ENCODE measurements around the gene PRPF8. TPM values are rescaled to one million over a fixed set of nuclear protein-coding genes. Genes with fewer than 3 reads are reported as not detected.

The PRPF8 gene
- total RNA-seq, 1 donor from 2014 or later: 97.8 TPM

DNA sequence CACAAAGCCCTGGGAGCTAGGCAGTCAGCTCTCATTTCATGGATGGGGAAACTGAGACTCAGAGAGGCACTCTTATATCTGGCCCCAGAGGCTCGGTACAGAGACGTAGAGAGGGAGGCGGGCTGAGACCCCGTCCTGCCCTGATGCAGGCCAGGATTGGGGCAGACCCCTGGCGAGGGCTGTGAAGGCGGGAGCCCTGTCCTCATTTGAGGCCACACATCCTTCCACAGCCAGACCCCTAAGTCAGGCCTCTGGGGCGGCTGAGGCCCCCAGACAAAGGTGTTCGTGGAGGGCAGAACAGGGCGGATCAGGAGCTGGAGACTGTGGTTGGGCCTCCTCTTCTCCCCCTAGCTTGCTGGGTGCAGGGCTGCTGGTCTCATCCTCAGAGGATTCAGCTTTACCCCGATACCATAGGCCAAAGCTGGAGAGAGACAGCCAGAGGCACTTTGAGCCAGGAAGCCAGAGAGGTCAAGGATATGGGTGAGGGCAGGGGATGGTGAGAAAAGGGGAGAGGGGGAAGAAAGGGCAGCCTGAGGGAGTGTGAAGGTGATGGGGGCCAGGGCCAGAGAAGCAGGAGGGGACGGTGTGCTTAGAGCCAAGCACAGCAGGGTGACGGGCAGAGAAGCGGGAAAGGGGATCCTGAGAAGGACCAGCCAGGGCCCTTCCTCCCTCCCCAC is 38.3 kb downstream of the PRPF8 start:
- DNase-seq (ENCODE audit: low spot score) (no peak), ATAC-seq (no peak)

DNA sequence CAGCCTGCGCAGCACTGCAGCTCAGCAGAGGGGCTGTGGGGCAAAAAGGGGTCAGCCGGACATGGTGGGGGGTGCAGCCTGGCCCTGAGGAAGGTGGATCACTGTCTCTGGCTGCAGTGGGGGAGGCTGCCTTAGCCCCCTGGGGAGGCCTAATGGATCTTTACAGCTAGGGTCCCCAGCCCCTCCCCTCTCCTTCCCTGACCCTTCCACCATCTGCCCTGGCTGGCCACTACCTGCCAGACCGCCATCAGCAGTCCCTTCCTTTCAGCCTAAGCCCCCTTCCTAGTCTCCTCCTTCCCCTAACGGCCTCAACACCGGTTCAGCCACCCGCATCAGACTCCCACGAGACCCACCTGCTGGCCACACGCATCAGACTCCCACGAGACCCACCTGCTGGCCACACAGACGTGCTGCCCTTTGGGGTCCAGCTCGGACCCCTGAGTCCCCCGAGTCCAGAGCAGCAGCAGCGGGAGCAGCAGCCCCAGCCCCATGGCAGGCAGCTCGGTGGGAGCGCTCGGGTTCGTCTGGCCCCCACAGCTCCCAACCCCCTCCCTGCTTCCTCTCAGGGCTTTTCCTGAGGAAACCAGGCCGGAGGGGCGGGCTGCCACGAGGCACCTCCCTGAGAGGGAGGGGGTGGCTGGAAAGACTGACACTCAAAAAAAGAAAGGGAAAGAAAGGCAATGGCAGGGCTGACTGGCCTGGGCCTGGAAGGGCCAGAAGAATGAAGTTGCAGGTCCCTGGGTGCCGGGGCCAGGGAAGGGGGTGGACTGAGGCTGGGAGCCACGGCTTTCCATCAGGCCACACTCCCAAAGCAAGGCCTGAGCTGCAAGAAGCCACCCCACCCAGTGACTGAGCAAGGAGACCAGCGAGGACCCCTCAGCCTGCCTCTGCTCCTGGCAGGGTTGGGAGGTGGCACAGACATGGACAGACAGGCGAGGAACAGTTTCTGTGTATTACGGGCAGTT is 39.2 kb downstream of the PRPF8 start, which contains the start of gene SCARF1:
TSS of gene SCARF1 (minus strand) at position 526 of the 965 bp plus-strand sequence. CDS start at position 491, 35 bp downstream.
- peak; percentile 65 for DNase-seq (ENCODE audit: low spot score)
- no peak for ATAC-seq

DNA sequence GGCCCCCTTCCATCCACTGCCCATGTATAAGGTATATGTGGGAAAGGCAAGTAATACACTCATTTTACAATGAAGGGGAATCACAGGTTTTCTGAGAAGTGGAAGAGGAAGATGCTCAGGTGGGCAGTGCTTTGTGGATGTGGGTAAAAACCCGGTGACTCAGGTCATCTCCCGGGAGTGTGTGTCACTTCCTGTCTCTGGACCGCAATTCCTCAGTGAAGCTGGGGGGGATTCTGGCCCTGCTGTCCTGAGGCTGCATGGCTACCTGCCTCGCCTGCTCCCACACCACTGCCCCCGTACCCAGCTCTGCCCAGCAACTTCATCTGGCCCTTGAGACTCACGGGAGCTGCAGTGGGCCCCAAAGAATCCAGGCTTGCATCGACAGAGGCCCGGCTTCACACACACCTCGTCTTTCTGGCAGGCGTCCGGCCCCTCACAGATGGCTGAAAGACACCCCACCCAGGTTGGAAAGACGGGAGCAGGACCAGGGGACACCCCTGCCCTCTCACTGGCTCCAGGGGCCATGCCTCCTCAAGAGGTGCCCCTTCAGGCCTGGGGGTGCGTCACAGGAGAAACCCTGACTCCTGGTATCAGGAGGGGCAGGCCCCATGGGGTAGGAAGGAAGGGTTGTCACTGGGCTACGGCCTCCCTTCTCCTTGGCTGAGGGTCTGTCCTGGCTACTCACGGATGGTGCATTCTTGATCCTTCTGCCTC is 40.0 kb downstream of the PRPF8 start:
- ATAC-seq (no peak), DNase-seq (ENCODE audit: low spot score) (no peak)

DNA sequence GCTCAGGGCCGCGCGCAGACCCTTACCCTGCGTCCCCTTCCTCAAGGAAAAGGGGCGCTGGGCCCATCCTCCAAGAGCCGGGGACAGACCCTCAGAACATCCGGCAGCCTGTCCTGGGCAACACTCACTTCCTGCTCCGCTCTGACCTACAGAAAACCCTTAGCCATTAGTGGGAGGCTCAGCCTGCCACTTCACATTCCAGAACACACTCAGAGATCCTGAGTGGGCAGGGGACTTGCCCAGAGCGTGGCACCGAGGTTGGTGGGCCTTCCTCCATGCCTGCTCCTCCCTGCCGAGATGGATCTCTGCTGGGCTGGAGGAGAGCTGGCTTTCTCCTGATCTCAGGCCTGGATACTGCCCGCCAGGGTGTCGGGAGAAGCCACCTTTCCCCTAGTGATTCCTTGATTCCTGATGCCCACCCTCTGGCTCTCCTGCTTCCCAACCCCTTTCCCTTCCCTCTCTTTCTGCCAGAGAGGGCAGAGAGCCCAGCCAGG is 40.6 kb downstream of the PRPF8 start:
- ATAC-seq: no peak
- no peak for DNase-seq (ENCODE audit: low spot score)

DNA sequence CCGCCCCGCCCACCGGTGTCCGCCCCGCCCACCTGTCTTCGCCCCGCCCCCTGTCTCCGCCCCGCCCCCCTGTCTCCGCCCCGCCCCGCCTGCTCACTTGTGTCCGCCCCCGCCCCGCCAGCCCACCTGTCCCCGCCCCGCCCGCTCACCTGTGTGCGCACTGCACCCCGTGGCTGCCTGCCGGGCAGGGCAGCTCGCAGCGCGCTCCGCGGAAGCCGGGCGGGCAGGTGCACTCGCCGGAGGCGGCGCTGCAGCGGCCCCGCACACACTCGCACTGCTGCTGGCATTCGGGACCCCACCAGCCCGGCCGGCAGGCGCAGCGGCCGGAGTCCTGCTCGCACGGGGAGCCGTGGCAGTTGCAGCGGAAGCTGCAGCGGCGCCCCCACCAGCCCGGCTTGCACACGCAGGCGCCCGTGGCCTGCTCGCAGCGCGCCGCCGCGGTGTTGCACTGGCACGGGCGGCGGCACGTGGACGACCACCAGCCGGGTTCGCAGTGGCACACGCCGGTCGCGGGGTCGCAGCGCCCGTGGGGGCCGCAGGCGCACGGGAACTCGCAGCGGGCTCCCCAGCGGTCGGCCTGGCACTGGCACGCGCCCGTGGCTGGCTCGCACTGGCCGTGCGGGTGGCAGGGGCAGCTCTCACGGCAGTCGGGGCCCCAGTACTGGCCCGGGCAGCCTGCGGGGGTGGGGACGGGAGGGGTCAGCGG is 41.2 kb downstream of the PRPF8 start:
- DNase-seq (ENCODE audit: low spot score): peak; percentile 69
- peak; percentile 60 for ATAC-seq

DNA sequence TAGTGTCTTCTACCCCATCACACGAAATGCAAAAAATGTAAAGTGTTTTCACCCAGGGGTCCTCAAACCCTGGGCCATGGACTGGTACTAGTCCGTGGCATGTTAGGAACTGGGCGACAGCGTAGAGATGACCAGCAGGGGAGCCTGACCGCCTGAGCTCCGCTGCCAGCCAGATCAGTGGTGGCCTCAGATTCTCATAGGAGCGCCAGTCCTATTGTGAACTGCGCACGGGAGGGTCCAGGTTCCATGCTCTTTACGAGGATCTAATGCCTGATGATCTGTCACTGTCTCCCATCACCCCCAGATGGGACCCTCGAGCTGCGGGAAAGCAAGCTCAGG is 43.6 kb downstream of the PRPF8 start:
- no peak for ATAC-seq
- DNase-seq (ENCODE audit: low spot score): no peak

DNA sequence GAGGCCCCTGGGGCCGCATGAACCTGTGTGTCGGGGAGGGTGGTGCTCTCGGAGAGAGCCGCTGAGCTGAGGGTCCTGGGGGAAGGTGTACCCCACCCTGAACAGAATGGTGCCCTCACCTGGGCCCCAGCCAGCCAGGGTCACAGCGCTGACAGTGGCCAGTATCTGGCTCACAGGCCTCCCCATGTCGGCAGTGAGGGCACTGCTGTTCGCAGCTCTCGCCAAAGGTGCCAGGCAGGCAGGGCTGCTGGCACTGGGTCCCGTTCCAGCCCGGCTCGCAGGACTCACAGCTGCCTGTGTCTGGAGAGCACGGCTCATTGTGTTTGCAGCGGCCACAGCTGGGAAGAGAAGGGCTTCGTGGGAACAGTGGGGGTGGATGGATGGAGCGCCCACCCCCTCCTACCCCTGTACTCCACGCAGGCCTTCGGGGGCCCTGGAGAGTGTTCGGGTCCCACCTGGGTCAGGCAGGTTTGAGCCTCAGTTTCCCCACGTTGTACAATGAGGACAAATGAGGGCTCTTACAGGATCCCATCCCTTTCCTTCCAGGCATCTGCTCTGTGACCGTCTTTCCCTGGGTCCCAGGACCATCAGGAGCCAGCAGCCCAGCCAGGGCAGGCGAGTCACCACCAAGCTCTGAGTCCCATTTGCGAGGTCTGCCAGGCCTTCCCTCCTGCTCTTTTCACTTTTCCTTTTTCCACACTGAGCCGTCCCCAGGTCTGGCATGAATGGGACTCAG is 44.2 kb downstream of the PRPF8 start:
- ATAC-seq (peak; percentile 29), DNase-seq (ENCODE audit: low spot score) (no peak)

DNA sequence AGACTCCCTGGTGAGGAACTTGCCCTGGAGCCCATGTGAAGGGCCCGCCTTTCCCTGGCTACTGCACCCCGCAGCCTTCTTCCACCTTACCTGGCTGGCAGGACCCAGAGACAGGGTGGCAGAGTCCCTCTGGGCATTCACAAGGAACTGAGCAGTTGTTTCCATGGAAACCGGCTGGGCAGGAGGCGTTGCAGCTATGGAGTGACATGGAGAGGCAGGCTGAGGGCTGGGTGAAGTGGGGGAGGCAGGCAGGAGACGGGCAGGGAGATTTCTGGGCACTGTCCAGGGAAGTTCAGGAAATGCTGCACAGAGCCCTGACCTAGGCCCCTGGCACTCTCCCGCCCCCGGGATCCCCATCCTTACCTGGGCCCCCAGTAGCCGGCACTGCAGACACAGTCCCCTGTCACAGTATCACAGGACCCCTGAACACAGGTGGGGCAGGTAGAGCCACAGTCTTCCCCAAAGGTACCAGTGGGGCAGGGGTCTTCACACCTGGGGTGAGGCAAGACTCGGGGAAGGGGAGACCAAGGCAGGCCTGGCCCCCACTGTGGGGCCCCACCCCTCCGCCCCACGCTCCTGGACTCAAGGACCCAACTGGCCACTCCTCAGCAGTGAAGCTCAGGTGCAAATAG is 45.0 kb downstream of the PRPF8 start:
- ATAC-seq (no peak), DNase-seq (ENCODE audit: low spot score) (no peak)

DNA sequence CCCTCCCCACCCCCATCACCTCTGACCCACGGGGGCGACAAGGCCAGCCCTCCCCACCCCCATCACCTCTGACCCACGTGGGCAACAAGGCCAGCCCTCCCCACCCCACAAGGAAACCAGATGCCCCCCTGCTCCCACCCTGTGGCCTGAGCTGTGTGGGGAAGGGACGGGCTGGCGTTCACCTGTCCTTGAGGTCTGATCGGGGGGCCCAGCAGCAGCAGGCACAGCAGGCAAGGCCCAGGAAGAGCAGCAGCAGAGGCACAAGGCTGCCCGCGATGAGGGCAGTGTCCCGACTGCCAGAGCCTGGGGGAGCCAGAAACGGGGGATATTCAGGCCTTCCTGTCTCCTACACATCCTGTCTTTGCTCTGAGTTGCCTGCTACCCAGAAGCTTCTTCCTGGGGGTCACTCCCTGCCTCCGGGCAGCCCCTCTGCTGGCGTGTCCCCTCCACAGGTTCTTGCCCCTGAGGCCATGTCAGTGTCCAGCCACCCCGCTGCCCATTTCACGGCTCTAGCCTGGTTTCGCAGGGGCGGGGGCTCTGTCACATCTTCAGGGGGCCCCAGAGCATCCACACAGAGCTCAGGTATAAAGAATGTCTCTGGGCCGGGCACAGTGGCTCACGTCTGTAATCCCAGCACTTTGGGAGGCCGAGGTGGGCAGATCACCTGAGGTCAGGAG is 45.9 kb downstream of the PRPF8 start:
- DNase-seq (ENCODE audit: low spot score) (no peak), ATAC-seq (no peak)

DNA sequence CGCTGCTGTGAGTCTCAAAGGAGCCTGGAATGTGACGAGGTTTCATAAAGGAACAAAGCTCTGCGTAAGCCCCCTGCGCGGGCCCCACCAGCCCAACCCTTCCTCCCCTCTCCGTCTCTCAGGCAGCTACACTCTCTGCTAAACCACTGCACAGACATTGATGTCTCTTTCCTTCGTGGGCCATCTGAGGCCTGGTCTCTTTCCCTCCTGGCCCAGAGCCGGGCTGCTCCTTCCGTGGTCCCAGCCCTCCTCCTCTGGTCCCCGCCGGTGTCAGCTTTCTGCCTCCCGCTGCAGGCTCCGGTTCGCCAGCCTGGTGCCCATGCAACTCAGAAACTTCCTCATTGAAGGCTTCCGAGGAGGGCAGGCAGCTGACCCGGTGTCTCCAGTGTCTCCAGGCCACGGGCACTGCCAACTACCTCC is 46.5 kb downstream of the PRPF8 start:
- DNase-seq (ENCODE audit: low spot score): no peak
- no peak for ATAC-seq

DNA sequence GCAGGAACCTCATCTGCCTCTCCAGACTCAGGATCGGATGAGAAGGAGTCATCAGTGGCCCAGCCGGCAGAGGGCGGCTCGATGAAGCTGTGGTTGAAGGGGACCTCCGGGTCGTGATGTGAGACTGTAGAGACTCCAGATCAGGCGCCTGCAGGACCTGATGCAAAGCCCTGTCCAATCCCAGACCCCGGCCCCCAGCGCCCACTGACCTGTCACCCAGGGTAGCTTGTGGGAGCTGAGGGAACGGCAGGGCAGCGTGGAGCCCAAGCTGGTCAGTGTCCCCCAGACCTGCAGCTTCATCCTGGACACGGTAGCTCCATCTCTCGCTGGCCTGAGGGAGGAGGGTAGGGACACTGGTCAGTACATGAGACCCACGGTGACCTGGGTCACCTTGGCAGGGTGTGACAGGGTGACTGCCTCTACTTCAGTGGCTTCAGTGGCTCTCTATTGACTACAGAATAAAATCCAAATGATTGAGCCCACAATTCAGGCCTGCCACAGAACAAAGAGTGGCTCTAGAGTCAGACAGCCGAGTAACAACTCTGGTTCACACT is 47.9 kb downstream of the PRPF8 start:
- DNase-seq (ENCODE audit: low spot score) (no peak), ATAC-seq (no peak)

DNA sequence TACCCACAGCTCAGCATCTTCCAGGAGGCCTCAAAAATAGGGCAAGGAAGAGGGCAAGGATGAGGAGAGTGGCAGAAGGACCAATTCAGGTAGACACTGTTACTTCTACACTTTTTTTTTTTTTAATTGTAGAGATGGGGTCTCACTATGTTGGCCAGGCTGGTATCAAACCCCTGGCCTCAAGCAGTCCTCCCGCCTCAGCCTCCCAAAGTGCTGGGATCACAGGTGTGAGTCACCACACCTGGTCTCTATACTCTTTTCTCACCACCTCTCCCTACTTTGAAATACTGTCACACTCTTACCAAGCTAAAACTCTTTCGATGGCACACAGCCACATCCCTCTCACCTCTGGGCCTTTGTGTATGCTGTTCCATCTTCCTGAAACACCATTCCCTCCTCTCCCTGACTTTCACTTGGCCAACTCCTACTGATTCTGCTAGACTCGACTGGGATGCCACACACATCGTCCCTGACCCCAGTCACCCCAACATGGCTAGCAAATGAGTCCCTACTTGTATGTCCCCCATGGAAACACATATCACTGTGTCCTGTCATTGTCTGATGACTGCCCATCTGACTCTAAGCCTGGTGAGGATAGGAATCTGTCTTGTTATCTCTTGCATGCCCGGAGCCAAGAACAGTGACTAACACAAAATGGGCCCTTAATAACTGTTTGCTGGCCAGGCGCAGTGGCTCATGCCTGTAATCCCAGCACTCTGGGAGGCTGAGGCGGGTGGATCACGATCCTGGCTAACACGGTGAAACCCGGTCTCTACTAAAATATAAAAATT is 48.8 kb downstream of the PRPF8 start:
- DNase-seq (ENCODE audit: low spot score) (no peak), ATAC-seq (no peak)

DNA sequence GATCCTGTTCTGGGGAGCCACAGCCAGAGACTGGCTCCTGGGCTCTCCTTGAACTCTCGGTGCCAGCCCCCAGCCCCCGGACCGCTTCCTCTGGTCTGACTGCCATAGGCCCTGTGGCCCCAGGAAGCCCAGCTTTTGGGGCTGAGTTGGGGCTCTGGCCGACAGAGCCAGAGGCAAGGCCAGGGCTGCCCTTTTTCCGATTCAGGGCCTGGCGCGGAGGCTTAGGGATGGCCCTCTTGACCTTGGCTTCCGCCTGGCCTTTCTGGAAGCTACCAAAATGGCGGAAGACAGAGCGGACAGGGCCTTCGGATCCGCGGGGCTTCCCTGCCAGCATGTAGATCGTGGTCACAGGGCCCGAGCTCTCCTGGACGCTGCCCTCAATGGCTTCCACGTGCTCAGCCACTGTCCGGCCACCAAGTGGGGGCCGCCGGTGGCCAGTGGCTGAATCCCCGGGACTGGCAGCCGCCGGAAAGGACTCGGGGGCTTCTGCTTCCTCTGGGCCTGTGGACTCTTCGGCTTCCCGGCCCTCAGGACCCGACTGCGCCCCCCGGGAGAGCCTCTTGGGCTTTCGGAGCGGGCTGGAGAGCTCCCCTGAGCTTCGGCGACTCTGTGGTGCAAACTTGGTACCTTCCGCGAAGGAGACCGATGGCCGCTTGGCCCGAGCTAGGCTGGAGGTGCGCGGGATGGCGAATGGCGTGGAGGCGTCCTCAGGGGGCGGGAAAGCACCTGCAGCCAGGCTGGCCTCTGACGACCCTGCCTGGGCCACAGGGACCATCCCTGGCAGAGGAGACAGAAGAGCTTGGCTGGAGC is 49.6 kb downstream of the PRPF8 start:
- no peak for DNase-seq (ENCODE audit: low spot score)
- no peak for ATAC-seq

DNA sequence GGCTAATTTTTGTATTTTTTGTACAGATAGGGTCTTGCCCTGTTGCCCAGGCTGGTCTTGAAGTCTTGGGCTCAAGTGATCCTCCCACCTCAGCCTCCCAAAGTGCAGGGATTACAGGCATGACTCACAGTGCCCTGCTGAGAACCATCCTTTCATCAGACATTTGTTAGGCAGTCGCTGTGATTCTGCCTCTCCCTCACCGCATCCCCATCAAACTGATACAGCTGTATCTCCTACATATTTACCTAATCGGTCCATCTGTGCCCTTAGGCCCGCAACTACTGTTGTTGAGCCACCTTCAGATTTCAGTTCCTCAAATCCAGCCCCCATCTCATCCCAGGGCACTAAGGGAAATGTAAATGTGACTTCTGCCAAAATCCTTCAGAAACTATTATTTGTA is 54.0 kb downstream of the PRPF8 start:
- DNase-seq (ENCODE audit: low spot score): no peak
- no peak for ATAC-seq

DNA sequence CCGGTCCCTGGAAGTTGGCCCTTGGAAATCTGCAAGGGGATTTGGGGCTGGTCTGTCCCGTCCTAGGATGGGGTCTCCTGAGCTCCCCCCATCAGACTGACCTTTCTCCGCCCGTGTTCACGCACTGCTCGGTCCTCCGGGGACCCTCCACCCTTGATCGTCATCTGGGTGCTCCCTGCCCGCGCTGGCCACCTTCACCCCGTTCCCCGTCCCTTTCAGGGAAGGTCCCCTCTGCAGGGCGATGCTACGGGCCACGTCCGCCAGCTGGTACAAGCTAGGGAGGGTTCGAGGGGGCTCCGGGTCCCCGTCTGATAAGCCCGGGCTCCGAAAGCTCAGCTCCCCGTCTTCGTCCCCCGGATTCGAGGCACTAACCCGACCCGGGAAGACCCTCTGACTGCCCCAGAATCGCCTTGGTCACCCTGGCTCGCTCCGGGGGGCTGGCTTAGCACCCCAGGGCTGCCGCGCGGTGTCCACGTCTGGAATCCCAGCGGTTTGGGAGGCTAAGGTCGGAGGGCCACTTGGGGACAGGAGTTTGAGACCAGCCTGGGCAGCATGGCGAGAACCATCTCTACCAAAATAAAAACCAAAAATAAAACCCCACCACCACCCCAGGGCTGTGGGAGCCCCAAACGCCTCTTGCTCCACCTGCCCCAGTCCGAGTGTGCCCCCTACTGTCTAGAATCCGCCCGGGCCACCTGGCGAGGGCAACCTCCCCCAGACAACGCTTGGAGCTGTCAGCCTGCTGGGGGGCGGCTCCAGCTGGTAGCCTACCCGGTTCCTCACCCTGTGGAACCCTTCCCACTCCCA is 55.0 kb downstream of the PRPF8 start:
- peak; percentile 67 for DNase-seq (ENCODE audit: low spot score)
- peak; percentile 57 for ATAC-seq

DNA sequence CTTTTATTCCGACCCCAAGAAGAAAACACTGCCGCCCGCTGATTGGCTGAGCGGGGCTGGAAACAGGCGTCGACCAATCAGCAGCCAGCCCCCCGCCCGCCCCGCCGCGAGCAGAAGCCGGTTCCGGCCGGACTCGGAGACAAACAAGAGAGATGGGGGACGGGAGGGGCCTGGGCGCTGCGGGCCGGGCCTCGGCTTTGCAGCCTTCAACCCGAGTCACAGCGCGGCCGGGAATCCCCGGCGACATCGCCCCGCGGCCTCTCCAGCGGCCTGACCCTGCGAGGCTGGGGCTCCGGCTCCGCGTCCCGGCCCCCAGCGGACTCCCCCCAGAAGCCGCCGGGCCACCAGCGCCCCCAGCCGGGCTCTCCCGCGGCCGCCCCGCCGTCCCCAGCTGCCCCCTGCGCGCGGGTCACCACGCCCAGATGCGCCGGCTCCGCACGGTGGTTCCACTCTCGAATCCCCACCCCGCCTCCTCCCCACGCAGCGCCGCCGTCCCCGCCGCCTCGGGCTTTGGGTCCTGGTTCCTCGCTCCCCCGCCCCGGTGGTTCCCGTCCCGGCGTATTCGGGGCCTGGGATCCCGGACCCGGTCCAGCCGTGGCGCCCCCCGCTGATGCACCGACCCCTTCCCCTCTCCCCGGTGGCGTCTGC is 55.7 kb downstream of the PRPF8 start:
- ATAC-seq (peak; percentile 75), DNase-seq (ENCODE audit: low spot score) (peak; percentile 87)
